ENCODE data around the gene LDB2. TPM values are rescaled to one million over a fixed set of nuclear protein-coding genes. Genes with fewer than 3 reads are reported as not detected.
A peak's percentile ranks its signal among the peaks of the same experiment; 100 is the strongest.

Gene LDB2
- total and polyA plus RNA-seq, 2 donors (not counting 1 experiment from before 2014, with no cell fraction given) = 41.6 to 78.3 TPM

- peak; percentile 61 to 94 for DNase-seq (ENCODE audit: low read depth in 2 of 2)
- H3K4me2 ChIP-seq (ENCODE audit: extremely low read depth, insufficient read depth, low read length) = no peak overlapping the region
- TF ChIP-seq EZH2 (IDR thresholded peaks at IDR 0.05; ENCODE audit: low read length, missing control alignments) = no peak
- TF ChIP-seq CTCF (conservative IDR thresholded peaks at IDR 0.05 in 1 of 2, IDR thresholded peaks at IDR 0.05 in 1 of 2; ENCODE audit: low read depth in 1 of 2, low read length in 2 of 2) = no peak
- H3K9ac ChIP-seq (ENCODE audit: insufficient read depth, low read length) = no peak overlapping the region
- H3K36me3 ChIP-seq (ENCODE audit: control insufficient read depth, insufficient read depth, low read length) = no peaks in the 10 kb centered on the region
- no peak overlapping the region for H3K4me3 ChIP-seq (replicated peaks in 1 of 4; ENCODE audit: control extremely low read depth in 1 of 4, insufficient read depth in 1 of 4, low read depth in 3 of 4, low read length in 4 of 4)
- no peaks in the 10 kb centered on the region for H3K79me2 ChIP-seq (ENCODE audit: control insufficient read depth, insufficient read depth, low read length)
- no peaks in the 10 kb centered on the region for H3K27me3 ChIP-seq (ENCODE audit: control insufficient read depth, insufficient read depth, low read length)
- no peak overlapping the region for H3K27ac ChIP-seq (ENCODE audit: insufficient read depth, low read length)
- H3K9me3 ChIP-seq (ENCODE audit: control insufficient read depth, insufficient read depth, low read depth, low read length) = no peaks in the 10 kb centered on the region
- peaks cover 15% of the 10 kb centered on the region for H3K4me1 ChIP-seq (ENCODE audit: control insufficient read depth, extremely low read depth, insufficient read depth, low read length)
- no peak overlapping the region for H2AFZ ChIP-seq (ENCODE audit: low read length)
- H4K20me1 ChIP-seq (ENCODE audit: control insufficient read depth, extremely low read depth, insufficient read depth, low read length) = no peaks in the 10 kb centered on the region
These were observed 40.1 kb downstream of the LDB2 start for GRCh38 chr4:16858275-16858752.

- Histone ChIP-seq H4K20me1 (ENCODE audit: control insufficient read depth, extremely low read depth, insufficient read depth, low read length) (no peaks in the 10 kb centered on the region), H3K9me3 (ENCODE audit: control insufficient read depth, insufficient read depth, low read depth, low read length) (no peaks in the 10 kb centered on the region), H3K9ac (ENCODE audit: insufficient read depth, low read length) (no peak overlapping the region), H2AFZ (ENCODE audit: low read length) (no peak overlapping the region), H3K27ac (ENCODE audit: insufficient read depth, low read length) (no peak overlapping the region), H3K27me3 (ENCODE audit: control insufficient read depth, insufficient read depth, low read length) (no peaks in the 10 kb centered on the region), H3K36me3 (ENCODE audit: control insufficient read depth, insufficient read depth, low read length) (no peaks in the 10 kb centered on the region), H3K4me3 (replicated peaks in 1 of 4; ENCODE audit: control extremely low read depth in 1 of 4, insufficient read depth in 1 of 4, low read depth in 3 of 4, low read length in 4 of 4) (no peak overlapping the region), H3K79me2 (ENCODE audit: control insufficient read depth, insufficient read depth, low read length) (no peaks in the 10 kb centered on the region), H3K4me2 (ENCODE audit: extremely low read depth, insufficient read depth, low read length) (no peak overlapping the region), H3K4me1 (ENCODE audit: control insufficient read depth, extremely low read depth, insufficient read depth, low read length) (peaks cover 15% of the 10 kb centered on the region)
- no peak for TF ChIP-seq EZH2 (IDR thresholded peaks at IDR 0.05; ENCODE audit: low read length, missing control alignments)
- no peak for TF ChIP-seq CTCF (conservative IDR thresholded peaks at IDR 0.05 in 1 of 2, IDR thresholded peaks at IDR 0.05 in 1 of 2; ENCODE audit: low read depth in 1 of 2, low read length in 2 of 2)
- no peak for DNase-seq (ENCODE audit: low read depth in 2 of 2)
These were observed 41.0 kb downstream of the LDB2 start for GRCh38 chr4:16857425-16857824.

GRCh38 chr4:16853640-16854039, 44.8 kb downstream of the LDB2 start:
- Histone ChIP-seq H3K9me3 (ENCODE audit: control insufficient read depth, insufficient read depth, low read depth, low read length) (no peaks in the 10 kb centered on the region), H3K27ac (ENCODE audit: insufficient read depth, low read length) (no peak overlapping the region), H3K4me3 (replicated peaks in 1 of 4; ENCODE audit: control extremely low read depth in 1 of 4, insufficient read depth in 1 of 4, low read depth in 3 of 4, low read length in 4 of 4) (no peak overlapping the region), H3K36me3 (ENCODE audit: control insufficient read depth, insufficient read depth, low read length) (no peaks in the 10 kb centered on the region), H3K9ac (ENCODE audit: insufficient read depth, low read length) (no peak overlapping the region), H4K20me1 (ENCODE audit: control insufficient read depth, extremely low read depth, insufficient read depth, low read length) (no peaks in the 10 kb centered on the region), H3K27me3 (ENCODE audit: control insufficient read depth, insufficient read depth, low read length) (no peaks in the 10 kb centered on the region), H3K4me2 (ENCODE audit: extremely low read depth, insufficient read depth, low read length) (no peak overlapping the region), H3K4me1 (ENCODE audit: control insufficient read depth, extremely low read depth, insufficient read depth, low read length) (peaks cover 7% of the 10 kb centered on the region), H3K79me2 (ENCODE audit: control insufficient read depth, insufficient read depth, low read length) (no peaks in the 10 kb centered on the region), H2AFZ (ENCODE audit: low read length) (no peak overlapping the region)
- TF ChIP-seq CTCF (conservative IDR thresholded peaks at IDR 0.05 in 1 of 2, IDR thresholded peaks at IDR 0.05 in 1 of 2; ENCODE audit: low read depth in 1 of 2, low read length in 2 of 2) (no peak), EZH2 (IDR thresholded peaks at IDR 0.05; ENCODE audit: low read length, missing control alignments) (no peak)
- no peak for DNase-seq (ENCODE audit: low read depth in 2 of 2)
